ENCODE measurements around the gene FPR1. TPM values are rescaled to one million over a fixed set of nuclear protein-coding genes. Genes with fewer than 3 reads are reported as not detected.
"Not testable (repeated sequence)": the region's sequence is repeated elsewhere in the genome, so short reads cannot be mapped to it uniquely, and the experiment has no call there.

Gene FPR1
- total RNA-seq, 1 donor from 2014 or later = 97.6 TPM

GRCh38 chr19:51779703-51780102 lies 28.0 kb upstream of the FPR1 start:
- no peak for DNase-seq (ENCODE audit: low spot score)

- DNase-seq (ENCODE audit: low spot score) = no peak
These were observed 27.5 kb upstream of the FPR1 start for GRCh38 chr19:51779181-51779580.

GRCh38 chr19:51777570-51778462 lies 26.1 kb upstream of the FPR1 start:
- no peak for DNase-seq (ENCODE audit: low spot score)

- not testable (repeated sequence) for DNase-seq (ENCODE audit: low spot score)
These were observed 24.9 kb upstream of the FPR1 start for GRCh38 chr19:51776561-51776960.

- DNase-seq (ENCODE audit: low spot score) = no peak
These were observed 21.3 kb upstream of the FPR1 start for GRCh38 chr19:51772977-51773376.

- no peak for DNase-seq (ENCODE audit: low spot score)
These were observed 19.9 kb upstream of the FPR1 start for GRCh38 chr19:51771376-51772130.

GRCh38 chr19:51766461-51766860 lies 14.8 kb upstream of the FPR1 start:
- DNase-seq (ENCODE audit: low spot score) = no peak

- no peak for DNase-seq (ENCODE audit: low spot score)
These were observed 13.4 kb upstream of the FPR1 start for GRCh38 chr19:51765086-51765485.

GRCh38 chr19:51761696-51762095 lies 10.0 kb upstream of the FPR1 start:
- DNase-seq (ENCODE audit: low spot score) = no peak

- DNase-seq (ENCODE audit: low spot score) = no peak
These were observed 9.1 kb upstream of the FPR1 start, which contains the start of gene FPR2 for GRCh38 chr19:51760697-51761356. Gene FPR2, plus strand, starts transcription at chr19:51761180. Its CDS starts 7,479 bp downstream, at chr19:51768659.

GRCh38 chr19:51755571-51755970 lies 3.9 kb upstream of the FPR1 start:
- no peak for DNase-seq (ENCODE audit: low spot score)

- no peak for DNase-seq (ENCODE audit: low spot score)
These were observed 3.1 kb upstream of the FPR1 start for GRCh38 chr19:51754770-51755169.

GRCh38 chr19:51754109-51754508 lies 2.4 kb upstream of the FPR1 start:
- no peak for DNase-seq (ENCODE audit: low spot score)

GRCh38 chr19:51750400-51751094 lies 1.1 kb downstream of the FPR1 start:
- DNase-seq (ENCODE audit: low spot score) = no peak

GRCh38 chr19:51749979-51750378 lies 1.7 kb downstream of the FPR1 start:
- no peak for DNase-seq (ENCODE audit: low spot score)

- no peak for DNase-seq (ENCODE audit: low spot score)
These were observed 4.9 kb downstream of the FPR1 start for GRCh38 chr19:51746731-51747130.

- no peak for DNase-seq (ENCODE audit: low spot score)
These were observed 8.3 kb downstream of the FPR1 start for GRCh38 chr19:51743405-51743804.

- no peak for DNase-seq (ENCODE audit: low spot score)
These were observed 8.9 kb downstream of the FPR1 start for GRCh38 chr19:51742789-51743188.

GRCh38 chr19:51740356-51740755 lies 11.3 kb downstream of the FPR1 start:
- DNase-seq (ENCODE audit: low spot score) = peak; percentile 69

- DNase-seq (ENCODE audit: low spot score) = peak; percentile 43
These were observed 12.0 kb downstream of the FPR1 start for GRCh38 chr19:51739466-51740213.
